GM13976 (cell line): ENCODE data around the gene TENM3.
A peak's percentile ranks its signal among the peaks of the same experiment; 100 is the strongest.

Experiments
- DNase-seq: peaks from one replicate; pipeline ENCODE4 v3.0.0; 2012; ENCODE audit warnings: low spot score
- CTCF ChIP-seq: IDR thresholded peaks from 2 replicates; pipeline ENCODE4 v1.5.1; 2012; ENCODE audit warnings: borderline replicate concordance, mild to moderate bottlenecking; ENCODE audit not compliant: insufficient read depth; ENCODE audit errors: extremely low read depth, missing control alignments, control extremely low read depth
- in situ Hi-C: fragments of 300-500 bp; cut with MboI; formaldehyde crosslinking; loops from one replicate; pipeline ENCODE4 v1.12.0; 2022; ENCODE audit warnings: low sequenced_read_pairs, mixed read lengths, inconsistent platforms; ENCODE audit not compliant: unreplicated experiment

The TENM3 gene

DNA sequence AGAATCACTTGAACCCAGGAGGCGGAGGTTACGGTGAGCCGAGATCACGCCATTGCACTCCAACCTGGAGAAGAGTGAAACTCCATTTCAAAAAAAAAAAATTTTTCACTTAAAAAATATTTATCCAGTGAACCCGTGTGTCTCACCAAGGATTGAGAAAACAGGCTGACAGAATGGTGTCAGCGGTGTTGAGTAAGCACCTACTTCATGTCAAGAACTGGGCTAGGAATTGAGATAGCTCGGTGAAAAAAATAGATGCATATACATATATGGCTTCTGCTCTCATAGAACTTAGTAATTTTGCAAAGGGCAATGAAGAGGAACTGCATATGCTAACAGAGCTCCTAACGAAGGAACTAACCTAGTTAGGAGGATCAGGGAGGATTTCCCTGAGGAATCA, 297.3 kb downstream of the TENM3 start:
- TF ChIP-seq CTCF = no peak
- in situ Hi-C loops = no loop called here
- no peak for DNase-seq

DNA sequence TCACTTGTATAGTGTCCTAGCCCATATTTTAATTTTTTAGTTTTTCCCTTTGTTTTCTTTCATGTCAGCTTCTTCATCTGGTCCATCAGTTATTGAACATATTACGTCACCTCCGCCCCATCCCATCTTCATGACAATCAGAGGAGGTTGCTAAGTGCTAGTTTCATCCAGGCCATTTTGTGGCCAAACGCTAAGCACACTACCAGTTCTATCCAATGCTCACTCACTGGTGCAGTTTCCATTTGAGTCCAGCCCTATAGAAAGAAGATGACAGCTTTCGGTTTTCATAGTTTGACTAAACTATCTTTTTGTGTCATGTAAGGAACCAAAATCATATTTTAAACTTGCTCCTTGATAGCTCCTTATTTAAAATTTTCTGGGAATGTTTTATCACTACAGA, 304.2 kb downstream of the TENM3 start:
- peak; percentile 41 for DNase-seq
- no peak for TF ChIP-seq CTCF
- in situ Hi-C loops = no loop called here

DNA sequence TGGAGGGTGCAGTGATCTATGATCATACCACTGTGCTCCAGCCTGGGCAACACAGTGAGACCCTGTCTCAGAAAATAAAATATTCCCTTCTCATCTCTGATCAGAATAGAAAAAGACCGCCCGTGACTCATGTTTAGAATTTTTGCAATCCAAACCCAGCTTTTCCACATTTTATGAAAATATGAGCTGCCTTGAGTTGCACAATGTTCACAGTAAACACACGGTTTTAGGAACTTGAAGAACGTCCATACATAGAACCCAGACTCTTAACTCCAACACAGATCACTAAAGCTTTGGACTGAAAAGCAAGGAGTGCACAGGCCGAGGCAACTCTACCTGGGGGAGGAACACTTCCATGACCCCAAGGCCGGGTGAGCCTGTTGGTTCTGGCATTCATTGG, 305.0 kb downstream of the TENM3 start:
- TF ChIP-seq CTCF = no peak
- in situ Hi-C loops = no loop called here
- no peak for DNase-seq

- in situ Hi-C loops = no loop called here
- no peak for TF ChIP-seq CTCF
- DNase-seq = no peak
Measured at GRCh38 chr4:182549356-182549755, 306.2 kb downstream of the TENM3 start.

DNA sequence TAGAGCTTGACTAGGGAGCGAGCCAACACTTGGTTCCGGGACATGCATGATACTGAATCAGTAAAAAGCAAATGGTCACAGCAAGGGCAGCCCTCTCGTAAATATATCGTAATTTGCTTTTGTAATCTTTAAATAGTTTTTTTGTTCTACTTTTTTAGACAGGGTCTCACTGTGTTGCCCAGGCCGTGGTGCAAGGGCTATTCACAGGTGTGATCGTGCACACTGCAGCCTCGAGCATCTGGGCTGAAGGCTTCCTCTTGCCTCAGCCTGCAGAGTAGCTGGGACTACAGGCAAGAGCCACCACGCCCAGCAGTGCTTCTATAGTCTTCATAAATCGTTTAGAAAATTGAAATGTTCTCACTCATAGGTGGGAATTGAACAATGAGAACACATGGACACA, 309.7 kb downstream of the TENM3 start:
- no peak for DNase-seq
- in situ Hi-C loops = no loop called here
- TF ChIP-seq CTCF = no peak

GRCh38 chr4:182553653-182554052, 310.5 kb downstream of the TENM3 start:
- in situ Hi-C loops = no loop called here
- DNase-seq = no peak
- TF ChIP-seq CTCF = no peak

DNA sequence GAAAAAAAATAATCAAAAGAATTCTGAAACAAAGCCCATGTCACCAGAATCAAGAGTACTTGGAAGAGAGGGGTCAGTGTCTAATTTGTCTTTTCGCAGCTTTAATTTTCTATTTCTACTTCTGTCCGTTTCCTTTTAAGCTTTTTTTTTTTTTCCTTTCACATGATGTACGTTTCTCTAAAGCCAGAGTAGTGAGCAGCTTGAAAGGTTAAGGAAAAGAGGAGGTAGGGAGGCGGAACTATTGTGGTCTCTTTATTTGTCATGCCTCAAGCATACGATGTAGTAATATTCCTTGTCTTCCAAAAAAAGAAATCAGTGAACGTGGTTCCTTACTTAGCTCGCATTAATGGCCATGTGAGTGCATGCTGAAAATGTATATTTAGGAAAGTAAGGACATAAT, 311.5 kb downstream of the TENM3 start:
- no peak for TF ChIP-seq CTCF
- in situ Hi-C loops = no loop called here
- no peak for DNase-seq
